Smooth muscle cell (in vitro differentiated cells): ENCODE data around the gene GPN2. TPM values are rescaled to one million over a fixed set of nuclear protein-coding genes. Genes with fewer than 3 reads are reported as not detected.

Experiments used
- DNase-seq: peaks from one replicate; lab custom pipeline; 2025; ENCODE audit not compliant: unreplicated experiment; lab: John Stamatoyannopoulos, UW
- H2AFZ ChIP-seq: fragments of 200-600 bp; sonication (generic); 2 replicates; pipeline ENCODE4 v1.6.0; 2016; ENCODE audit warnings: antibody characterized with exemption, low read depth, mild to moderate bottlenecking
- H3F3A ChIP-seq: fragments of 200-600 bp; sonication (generic); 2 replicates; pipeline ENCODE4 v1.6.0; 2017; ENCODE audit warnings: antibody characterized with exemption, low read depth
- H3K27ac ChIP-seq: fragments of 200-600 bp; sonication (generic); 2 replicates; pipeline ENCODE4 v1.5.1; 2016; ENCODE audit warnings: low read depth, mild to moderate bottlenecking
- H3K27me3 ChIP-seq: fragments of 200-600 bp; sonication (generic); 2 replicates; pipeline ENCODE4 v1.6.1; 2016; ENCODE audit warnings: low read depth, mild to moderate bottlenecking
- H3K36me3 ChIP-seq: fragments of 200-600 bp; sonication (generic); 2 replicates; pipeline ENCODE4 v1.5.1; 2016; ENCODE audit warnings: low read depth
- H3K4me1 ChIP-seq: fragments of 200-600 bp; sonication (generic); 2 replicates; pipeline ENCODE4 v1.5.1; 2016; ENCODE audit warnings: low read depth
- H3K4me2 ChIP-seq: fragments of 200-600 bp; sonication (generic); 2 replicates; pipeline ENCODE4 v1.6.0; 2016; ENCODE audit warnings: mild to moderate bottlenecking
- H3K4me3 ChIP-seq: fragments of 200-600 bp; sonication (generic); 2 replicates; pipeline ENCODE4 v1.5.1; 2016; ENCODE audit warnings: mild to moderate bottlenecking
- H3K79me2 ChIP-seq: fragments of 200-600 bp; sonication (generic); 2 replicates; pipeline ENCODE4 v1.6.0; 2016; ENCODE audit warnings: low read depth, mild to moderate bottlenecking
- H3K9ac ChIP-seq: fragments of 200-600 bp; sonication (generic); 2 replicates; pipeline ENCODE4 v1.6.0; 2016; ENCODE audit warnings: low read depth
- H3K9me3 ChIP-seq: fragments of 200-600 bp; sonication (generic); replicated peaks from 2 replicates; pipeline ENCODE4 v1.5.1; 2016; ENCODE audit warnings: low read depth
- H4K20me1 ChIP-seq: fragments of 200-600 bp; sonication (generic); 2 replicates; pipeline ENCODE4 v1.6.0; 2016; ENCODE audit warnings: low read depth
- CTCF ChIP-seq: fragments of 200-600 bp; sonication (generic); IDR thresholded peaks from 2 replicates; pipeline ENCODE4 v1.5.1; 2017; ENCODE audit warnings: borderline replicate concordance, mild to moderate bottlenecking, antibody characterized with exemption; ENCODE audit not compliant: insufficient read depth, poor library complexity, severe bottlenecking
- WGBS: methylation state at CpG from one replicate; pipeline ENCODE4 v1.1.7; 2016; ENCODE audit warnings: low lambda C conversion rate; 5-methylcytosine and 5-hydroxymethylcytosine counted together
- polyA plus RNA-seq: library from polyadenylated mRNA; unstranded; fragments of >200 nt; fragmentation: Nextera tagmentation; extraction: Ambion mirVana; gene quantifications from 2 replicates; pipeline ENCODE4 v1.2.1, GENCODE V29; 2016
- total RNA-seq: library from RNA; depleted of rRNA; stranded (reverse); fragments of >200 nt; gene quantifications from 2 replicates; pipeline ENCODE4 v1.2.3, GENCODE V29; 2014

The GPN2 gene
- total and polyA plus RNA-seq, 2 experiments from 2014 or later, result 13.3 to 36.3 TPM

GRCh38 chr1:26909951-26910342 is 19.9 kb upstream of the GPN2 start:
- Histone ChIP-seq H3K79me2 (no peaks in the 10 kb centered on the region), H3K9ac (no peak overlapping the region), H3K27me3 (no peaks in the 10 kb centered on the region), H3F3A (no peaks in the 10 kb centered on the region), H3K4me1 (no peaks in the 10 kb centered on the region), H2AFZ (no peak overlapping the region), H3K9me3 (no peaks in the 10 kb centered on the region), H3K4me2 (no peak overlapping the region), H3K4me3 (no peak overlapping the region), H3K36me3 (no peaks in the 10 kb centered on the region), H3K27ac (no peak overlapping the region), H4K20me1 (no peaks in the 10 kb centered on the region)
- TF ChIP-seq CTCF, result no peak
- WGBS, result 89% methylated on average over 3 of the region's 3 CpGs
- no peak for DNase-seq

- H3K9me3 ChIP-seq, result no peaks in the 10 kb centered on the region
- no peak overlapping the region for H3K4me2 ChIP-seq
- WGBS, result 12% methylated on average over 6 of the region's 6 CpGs
- H3K79me2 ChIP-seq, result no peaks in the 10 kb centered on the region
- DNase-seq, result no peak
- no peaks in the 10 kb centered on the region for H3K4me1 ChIP-seq
- TF ChIP-seq CTCF, result no peak
- H3F3A ChIP-seq, result no peaks in the 10 kb centered on the region
- no peak overlapping the region for H3K4me3 ChIP-seq
- H3K36me3 ChIP-seq, result no peaks in the 10 kb centered on the region
- H3K27ac ChIP-seq, result peak overlapping the region; percentile 59
- no peaks in the 10 kb centered on the region for H3K27me3 ChIP-seq
- H3K9ac ChIP-seq, result no peak overlapping the region
- no peak overlapping the region for H2AFZ ChIP-seq
- no peaks in the 10 kb centered on the region for H4K20me1 ChIP-seq
These were observed 17.2 kb upstream of the GPN2 start for GRCh38 chr1:26907071-26907917.

GRCh38 chr1:26900815-26901511 is 10.9 kb upstream of the GPN2 start:
- Histone ChIP-seq H3K9ac (peak overlapping the region; percentile 99), H3K4me1 (peaks cover 12% of the 10 kb centered on the region), H3F3A (no peaks in the 10 kb centered on the region), H3K27ac (peak overlapping the region; percentile 93), H3K4me3 (peak overlapping the region; percentile 78), H3K79me2 (peaks cover 38% of the 10 kb centered on the region), H3K4me2 (peak overlapping the region; percentile 93), H3K27me3 (no peaks in the 10 kb centered on the region), H2AFZ (peak overlapping the region; percentile 95), H3K36me3 (peaks cover 7% of the 10 kb centered on the region), H3K9me3 (no peaks in the 10 kb centered on the region), H4K20me1 (no peaks in the 10 kb centered on the region)
- no peak for DNase-seq
- TF ChIP-seq CTCF, result no peak
- 78% methylated on average over 18 of the region's 18 CpGs for WGBS
